Measurements from ENCODE around the gene DHX40. TPM values are rescaled to one million over a fixed set of nuclear protein-coding genes. Genes with fewer than 3 reads are reported as not detected.

DHX40 gene
- total RNA-seq, 3 donors from 2014 or later (not counting 1 experiment from before 2014, with no cell fraction given): 43.0 to 47.4 (median 46.6) TPM

DNA sequence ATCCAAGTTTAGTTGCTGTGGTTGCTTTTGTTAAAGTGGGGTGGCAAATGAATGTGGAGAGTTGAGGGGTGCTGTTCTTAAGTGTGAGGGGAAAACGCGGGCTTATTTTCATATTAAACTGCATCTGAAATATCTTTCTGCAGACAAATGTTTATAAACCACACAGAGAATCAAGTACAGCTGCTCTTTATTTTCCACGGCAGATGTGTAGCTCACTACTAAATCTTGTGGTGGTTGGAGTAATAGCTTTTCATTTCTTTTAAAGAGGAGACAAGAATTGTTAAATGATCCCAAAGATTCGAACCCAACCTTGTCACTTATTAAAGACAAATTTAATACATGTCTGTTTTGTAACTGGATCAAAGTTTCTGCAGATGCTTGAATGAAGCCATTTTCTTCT is 56.4 kb downstream of the DHX40 start:
- ATAC-seq: no peak
- intact Hi-C loops (cut with micrococcal nuclease): no loop called here
- TF ChIP-seq, protein P1, sequence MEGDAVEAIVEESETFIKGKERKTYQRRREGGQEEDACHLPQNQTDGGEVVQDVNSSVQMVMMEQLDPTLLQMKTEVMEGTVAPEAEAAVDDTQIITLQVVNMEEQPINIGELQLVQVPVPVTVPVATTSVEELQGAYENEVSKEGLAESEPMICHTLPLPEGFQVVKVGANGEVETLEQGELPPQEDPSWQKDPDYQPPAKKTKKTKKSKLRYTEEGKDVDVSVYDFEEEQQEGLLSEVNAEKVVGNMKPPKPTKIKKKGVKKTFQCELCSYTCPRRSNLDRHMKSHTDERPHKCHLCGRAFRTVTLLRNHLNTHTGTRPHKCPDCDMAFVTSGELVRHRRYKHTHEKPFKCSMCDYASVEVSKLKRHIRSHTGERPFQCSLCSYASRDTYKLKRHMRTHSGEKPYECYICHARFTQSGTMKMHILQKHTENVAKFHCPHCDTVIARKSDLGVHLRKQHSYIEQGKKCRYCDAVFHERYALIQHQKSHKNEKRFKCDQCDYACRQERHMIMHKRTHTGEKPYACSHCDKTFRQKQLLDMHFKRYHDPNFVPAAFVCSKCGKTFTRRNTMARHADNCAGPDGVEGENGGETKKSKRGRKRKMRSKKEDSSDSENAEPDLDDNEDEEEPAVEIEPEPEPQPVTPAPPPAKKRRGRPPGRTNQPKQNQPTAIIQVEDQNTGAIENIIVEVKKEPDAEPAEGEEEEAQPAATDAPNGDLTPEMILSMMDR (IDR thresholded peaks at IDR 0.05): no peak

GRCh38 chr17:59623151-59623550 is 57.7 kb downstream of the DHX40 start:
- Mint-ChIP-seq H3K4me1 (peaks cover 63 to 68% of the 10 kb centered on the region in 2 donors), H3K27me3 (ENCODE audit: low read depth in 2 of 2) (no peaks in the 10 kb centered on the region), H3K36me3 (no peaks in the 10 kb centered on the region), H3K9me3 (no peaks in the 10 kb centered on the region), H3K4me3 (no peak overlapping the region), H3K27ac (peak overlapping the region; percentile 80 to 100)
- Histone ChIP-seq H3K27me3 (ENCODE audit: control insufficient read depth, insufficient read depth, low read length) (no peaks in the 10 kb centered on the region), H3K36me3 (ENCODE audit: control insufficient read depth, insufficient read depth, low read length) (no peaks in the 10 kb centered on the region), H3K4me3 (ENCODE audit: low read length) (no peak overlapping the region), H3K27ac (ENCODE audit: low read length) (no peak overlapping the region), H3K9me3 (ENCODE audit: control insufficient read depth, insufficient read depth, low read length) (no peaks in the 10 kb centered on the region), H3K4me1 (ENCODE audit: control insufficient read depth, insufficient read depth, low read length) (peaks cover 22% of the 10 kb centered on the region)
- intact Hi-C loops (cut with micrococcal nuclease): no loop called here
- TF ChIP-seq, protein P1 (IDR thresholded peaks at IDR 0.05): no peak
- WGBS (ENCODE audit: insufficient coverage): 87% methylated on average over 2 of the region's 2 CpGs
- no peak for DNase-seq
- ATAC-seq: no peak

More for the DNA sequence above, 56.4 kb downstream of the DHX40 start:
- Mint-ChIP-seq H3K4me1 (peaks cover 59 to 67% of the 10 kb centered on the region in 2 donors), H3K9me3 (no peaks in the 10 kb centered on the region), H3K27ac (peak overlapping the region; percentile 94 to 100), H3K36me3 (no peaks in the 10 kb centered on the region), H3K4me3 (peak overlapping the region; percentile 7), H3K27me3 (ENCODE audit: low read depth in 2 of 2) (no peaks in the 10 kb centered on the region)
- no peak for DNase-seq
- no CpG with 5 or more reads among the region's 4 CpGs for WGBS (ENCODE audit: insufficient coverage)
- Histone ChIP-seq H3K27me3 (ENCODE audit: control insufficient read depth, insufficient read depth, low read length) (no peaks in the 10 kb centered on the region), H3K36me3 (ENCODE audit: control insufficient read depth, insufficient read depth, low read length) (no peaks in the 10 kb centered on the region), H3K4me1 (ENCODE audit: control insufficient read depth, insufficient read depth, low read length) (peaks cover 20% of the 10 kb centered on the region), H3K9me3 (ENCODE audit: control insufficient read depth, insufficient read depth, low read length) (no peaks in the 10 kb centered on the region), H3K4me3 (ENCODE audit: low read length) (no peak overlapping the region), H3K27ac (ENCODE audit: low read length) (no peak overlapping the region)

- peak overlapping the region in 1 of 2 donors; percentile 46 for H3K27ac Mint-ChIP-seq
- no peaks in the 10 kb centered on the region for H3K36me3 Mint-ChIP-seq
- intact Hi-C loops (cut with micrococcal nuclease): no loop called here
- H3K4me3 ChIP-seq (ENCODE audit: low read length): no peak overlapping the region
- H3K4me1 Mint-ChIP-seq: peaks cover 67 to 69% of the 10 kb centered on the region in 2 donors
- no peaks in the 10 kb centered on the region for H3K27me3 Mint-ChIP-seq (ENCODE audit: low read depth in 2 of 2)
- H3K9me3 Mint-ChIP-seq: no peaks in the 10 kb centered on the region
- no peaks in the 10 kb centered on the region for H3K27me3 ChIP-seq (ENCODE audit: control insufficient read depth, insufficient read depth, low read length)
- H3K4me3 Mint-ChIP-seq: no peak overlapping the region
- 99% methylated on average over 5 of the region's 5 CpGs for WGBS (ENCODE audit: insufficient coverage)
- ATAC-seq: no peak
- H3K27ac ChIP-seq (ENCODE audit: low read length): no peak overlapping the region
- TF ChIP-seq, protein P1 (IDR thresholded peaks at IDR 0.05): no peak
- DNase-seq: no peak
- H3K9me3 ChIP-seq (ENCODE audit: control insufficient read depth, insufficient read depth, low read length): no peaks in the 10 kb centered on the region
- peaks cover 22% of the 10 kb centered on the region for H3K4me1 ChIP-seq (ENCODE audit: control insufficient read depth, insufficient read depth, low read length)
- H3K36me3 ChIP-seq (ENCODE audit: control insufficient read depth, insufficient read depth, low read length): no peaks in the 10 kb centered on the region
These were observed 61.3 kb downstream of the DHX40 start for GRCh38 chr17:59626756-59627155.

DNA sequence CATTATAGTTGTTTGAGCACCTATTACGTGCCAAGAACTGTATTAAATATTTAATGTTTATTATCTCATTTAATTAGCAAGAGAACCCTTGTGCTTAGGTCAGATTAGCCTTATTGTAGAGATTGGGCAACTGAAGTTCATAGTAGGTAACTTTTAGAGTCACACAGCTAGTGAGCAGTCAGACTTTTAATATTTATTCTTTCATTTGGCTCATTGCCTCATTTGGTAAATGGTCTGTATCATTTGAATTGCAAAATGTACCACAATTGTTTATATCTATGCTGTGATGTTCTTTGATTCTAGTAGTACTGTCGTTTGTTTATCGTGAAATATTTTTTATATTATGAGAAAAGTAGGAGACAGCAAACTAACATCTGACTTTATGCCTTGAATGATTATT is 61.9 kb downstream of the DHX40 start:
- H3K27me3 ChIP-seq (ENCODE audit: control insufficient read depth, insufficient read depth, low read length): no peaks in the 10 kb centered on the region
- Mint-ChIP-seq H3K4me3 (no peak overlapping the region), H3K4me1 (peaks cover 61 to 68% of the 10 kb centered on the region in 2 donors), H3K9me3 (no peaks in the 10 kb centered on the region), H3K36me3 (no peaks in the 10 kb centered on the region), H3K27ac (peak overlapping the region; percentile 4 to 74), H3K27me3 (ENCODE audit: low read depth in 2 of 2) (no peaks in the 10 kb centered on the region)
- intact Hi-C loops (cut with micrococcal nuclease): no loop called here
- 100% methylated on average over 2 of the region's 3 CpGs for WGBS (ENCODE audit: insufficient coverage)
- TF ChIP-seq, protein P1 (IDR thresholded peaks at IDR 0.05): no peak
- no peak for DNase-seq
- H3K4me3 ChIP-seq (ENCODE audit: low read length): no peak overlapping the region
- H3K9me3 ChIP-seq (ENCODE audit: control insufficient read depth, insufficient read depth, low read length): no peaks in the 10 kb centered on the region
- H3K27ac ChIP-seq (ENCODE audit: low read length): no peak overlapping the region
- peaks cover 22% of the 10 kb centered on the region for H3K4me1 ChIP-seq (ENCODE audit: control insufficient read depth, insufficient read depth, low read length)
- no peaks in the 10 kb centered on the region for H3K36me3 ChIP-seq (ENCODE audit: control insufficient read depth, insufficient read depth, low read length)
- no peak for ATAC-seq

Data from natural killer cell (primary cell).